AG09309 (cell line): ENCODE measurements around the gene FBXO31.

Experiments used
- DNase-seq: peaks from one replicate; pipeline ENCODE4 v3.0.0-alpha.2; 2010; ENCODE audit warnings: low read depth
- H3K4me3 ChIP-seq: 2 replicates; pipeline ENCODE4 v1.5.1; 2011; ENCODE audit warnings: mild to moderate bottlenecking, low read depth, low read length, moderate library complexity; ENCODE audit not compliant: control insufficient read depth
- CTCF ChIP-seq: IDR thresholded peaks from 2 replicates; pipeline ENCODE4 v1.5.1; 2011; ENCODE audit warnings: mild to moderate bottlenecking, low read depth, low read length, inconsistent platforms; ENCODE audit not compliant: insufficient read depth, control insufficient read depth; ENCODE audit errors: missing control alignments

The FBXO31 gene

GRCh38 chr16:87356491-87356853 is 27.1 kb downstream of the FBXO31 start:
- no peak overlapping the region for H3K4me3 ChIP-seq
- TF ChIP-seq CTCF, result no peak
- no peak for DNase-seq

- no peak overlapping the region for H3K4me3 ChIP-seq
- no peak for TF ChIP-seq CTCF
- DNase-seq, result no peak
Measured at GRCh38 chr16:87353613-87354012, 30.0 kb downstream of the FBXO31 start.

- no peak for DNase-seq
- H3K4me3 ChIP-seq, result no peak overlapping the region
- no peak for TF ChIP-seq CTCF
Measured at GRCh38 chr16:87352818-87353217, 30.8 kb downstream of the FBXO31 start.

- no peak overlapping the region for H3K4me3 ChIP-seq
- no peak for DNase-seq
- TF ChIP-seq CTCF, result no peak
Measured at GRCh38 chr16:87351320-87351698, 32.3 kb downstream of the FBXO31 start.

GRCh38 chr16:87350681-87351319 is 32.8 kb downstream of the FBXO31 start:
- no peak for DNase-seq
- peak overlapping the region; percentile 10 for H3K4me3 ChIP-seq
- no peak for TF ChIP-seq CTCF

GRCh38 chr16:87350031-87350430 is 33.5 kb downstream of the FBXO31 start:
- H3K4me3 ChIP-seq, result no peak overlapping the region
- no peak for TF ChIP-seq CTCF
- no peak for DNase-seq
